SK-N-DZ (cell line): ENCODE measurements around the gene CDKN1A.

Source experiments
- DNase-seq: peaks from one replicate; pipeline ENCODE4 v3.0.0-alpha.2; 2015; ENCODE audit warnings: low spot score

CDKN1A gene

DNA sequence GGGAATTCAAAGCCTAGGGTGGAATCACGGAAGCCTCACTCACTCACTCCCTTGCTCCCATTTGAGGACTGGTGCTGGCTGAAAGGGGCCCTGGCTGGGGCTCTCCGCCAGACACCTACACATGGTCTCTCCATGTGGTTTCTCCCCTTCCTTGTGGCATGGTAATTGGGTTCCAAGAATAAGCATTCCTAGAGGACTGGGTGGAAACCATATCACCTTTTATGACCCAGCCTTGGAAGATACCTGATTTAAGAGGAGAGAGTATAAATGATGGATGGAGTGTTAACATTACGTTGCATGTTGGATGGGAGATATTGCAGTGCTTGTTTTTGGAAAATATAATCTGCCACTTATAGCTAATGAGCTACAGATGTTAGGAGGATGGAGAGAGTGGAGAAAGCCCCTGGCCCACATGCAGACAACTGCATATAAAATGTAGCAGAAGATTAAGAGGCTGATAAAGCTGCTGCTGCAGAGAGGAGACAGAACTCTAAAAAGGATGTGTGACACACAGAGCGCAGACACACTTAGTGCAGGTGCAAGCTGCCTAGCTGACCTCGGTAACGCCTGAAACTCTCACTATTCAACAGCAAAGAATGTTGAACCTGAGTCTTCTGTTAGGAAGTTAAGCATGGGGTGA lies 23.3 kb upstream of the CDKN1A start:
- peak; percentile 89 for DNase-seq

DNA sequence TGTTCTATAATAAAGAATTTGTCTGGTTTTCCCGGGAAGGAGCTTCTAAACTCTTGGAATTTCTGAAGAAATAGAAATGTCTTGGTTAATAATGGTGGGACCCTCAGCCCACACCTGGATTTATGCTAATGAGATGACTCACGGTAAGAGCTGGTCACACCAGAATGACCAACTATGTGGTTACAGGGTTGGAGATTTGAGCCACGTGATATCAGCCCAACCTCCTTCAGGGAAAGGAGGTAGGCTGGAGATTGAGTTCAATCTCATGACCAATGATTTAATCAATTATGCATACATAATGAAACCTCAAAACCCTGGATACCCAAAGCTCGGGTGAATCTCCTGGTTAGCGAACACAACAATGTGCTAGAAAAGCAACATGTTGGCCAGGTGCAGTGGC lies 22.1 kb upstream of the CDKN1A start:
- no peak for DNase-seq

DNA sequence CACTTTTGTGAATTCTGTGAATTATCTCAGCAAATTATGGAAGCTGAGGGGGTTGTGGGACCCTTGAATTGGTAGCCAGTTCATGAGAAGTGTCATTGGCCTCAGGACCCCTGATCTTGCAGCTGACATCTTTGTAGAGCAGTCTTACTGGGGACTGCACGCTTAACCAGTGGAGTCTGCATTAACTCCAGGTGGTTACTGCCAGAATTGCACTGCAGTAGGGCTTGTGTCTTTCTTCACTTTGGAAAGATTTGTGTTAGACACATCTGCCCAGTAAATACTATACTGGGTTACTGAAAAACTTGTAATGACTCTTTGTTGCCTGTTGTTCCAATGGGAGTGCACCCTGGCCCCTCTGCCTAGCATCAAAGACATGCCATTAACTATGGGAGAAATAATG lies 21.2 kb upstream of the CDKN1A start:
- no peak for DNase-seq

DNA sequence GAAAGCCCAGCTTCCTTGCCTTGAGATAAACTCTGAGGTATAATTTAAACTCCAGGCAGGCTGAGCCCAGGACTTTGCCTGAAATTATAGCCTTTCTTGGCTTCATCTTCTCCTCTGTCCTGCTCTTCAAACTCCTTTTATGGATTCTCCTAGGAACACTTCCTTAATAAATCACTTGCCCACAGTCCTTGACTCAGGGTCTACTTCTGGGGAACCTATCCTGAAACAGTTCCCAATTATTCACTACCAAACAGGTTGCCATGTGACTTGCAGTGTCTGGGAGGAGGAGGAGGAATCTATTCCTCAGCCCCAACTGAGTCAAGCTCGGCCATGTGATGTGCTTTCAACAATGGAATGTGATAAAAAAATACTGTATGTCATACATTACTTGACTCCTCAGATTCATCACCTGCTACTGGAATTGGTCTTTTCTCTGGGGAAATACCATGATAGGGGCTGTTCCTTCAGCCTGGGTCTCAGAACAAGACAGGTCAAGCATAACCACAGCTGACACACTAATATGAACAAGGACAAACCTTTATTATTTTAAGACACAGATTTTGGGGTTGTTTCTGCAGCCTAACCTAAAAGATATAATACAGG lies 20.5 kb upstream of the CDKN1A start:
- DNase-seq = no peak

DNA sequence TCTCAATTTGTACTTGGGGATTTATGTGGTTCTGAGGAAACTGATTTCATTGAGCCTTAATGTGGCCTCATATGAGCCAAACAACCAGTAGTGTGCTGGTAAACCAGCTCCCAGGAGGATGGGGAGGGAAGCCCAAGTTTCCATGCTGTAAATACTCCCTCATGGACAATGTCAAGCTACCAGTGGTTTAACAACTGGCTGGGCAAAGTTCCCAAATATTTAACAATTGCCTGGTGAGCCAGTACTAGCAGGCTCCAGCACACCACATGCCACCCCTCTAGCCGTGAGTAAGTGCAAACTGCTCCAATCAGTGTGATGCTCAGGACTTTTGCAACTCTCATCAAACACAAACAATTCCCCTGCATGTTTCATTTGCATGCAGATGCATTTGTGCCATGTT lies 19.2 kb upstream of the CDKN1A start:
- DNase-seq = no peak

DNA sequence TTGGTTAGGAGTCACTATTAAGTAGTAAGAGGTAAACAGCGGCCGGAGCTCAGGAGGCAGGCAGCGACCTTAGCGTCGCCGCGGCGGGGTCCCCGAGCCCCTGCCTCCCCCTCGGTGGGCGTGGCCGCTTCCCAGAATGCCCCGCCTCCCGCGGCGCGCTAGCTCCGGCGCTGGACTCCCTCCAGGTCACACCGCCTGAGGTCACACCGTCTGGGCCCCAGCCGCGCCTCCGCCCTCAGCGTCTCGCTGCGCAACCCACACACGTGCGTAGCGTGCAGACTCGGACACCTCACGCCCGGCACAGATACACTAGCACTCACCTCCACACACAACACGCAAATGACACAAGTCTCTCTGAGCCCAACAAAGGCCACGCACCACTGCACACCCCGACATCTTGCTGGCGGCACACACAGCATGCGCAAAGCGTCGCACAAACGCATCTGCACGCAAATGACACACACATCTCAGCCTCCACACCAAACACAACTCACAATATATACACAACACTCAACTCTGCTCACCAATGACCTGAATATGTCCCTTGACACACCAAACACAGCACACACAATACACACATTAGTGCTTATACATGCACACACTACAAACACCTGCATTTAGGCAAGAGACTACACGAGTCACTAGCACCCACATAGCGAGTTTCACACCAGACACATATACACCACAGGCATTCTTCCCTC lies 17.6 kb upstream of the CDKN1A start:
- no peak for DNase-seq

DNA sequence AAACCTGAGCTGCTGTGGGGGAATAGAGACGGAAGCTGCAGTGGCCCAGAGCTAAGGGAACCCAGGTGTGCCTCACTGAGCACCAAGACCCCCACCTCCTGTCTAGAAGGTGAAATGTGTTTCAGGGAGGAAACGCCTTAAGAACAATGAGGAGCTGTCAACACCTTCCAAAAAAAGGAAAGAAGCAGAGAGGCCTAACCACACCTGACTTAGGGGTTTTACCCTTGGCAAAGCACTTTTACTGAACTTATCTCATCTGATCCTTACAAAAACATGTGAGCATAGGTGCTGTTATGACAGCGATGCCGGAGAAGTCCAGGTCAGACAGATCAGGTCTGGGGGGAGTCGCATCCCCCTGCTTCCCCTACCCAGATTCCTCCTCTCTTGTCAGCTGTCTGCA lies 16.1 kb upstream of the CDKN1A start:
- DNase-seq = no peak

DNA sequence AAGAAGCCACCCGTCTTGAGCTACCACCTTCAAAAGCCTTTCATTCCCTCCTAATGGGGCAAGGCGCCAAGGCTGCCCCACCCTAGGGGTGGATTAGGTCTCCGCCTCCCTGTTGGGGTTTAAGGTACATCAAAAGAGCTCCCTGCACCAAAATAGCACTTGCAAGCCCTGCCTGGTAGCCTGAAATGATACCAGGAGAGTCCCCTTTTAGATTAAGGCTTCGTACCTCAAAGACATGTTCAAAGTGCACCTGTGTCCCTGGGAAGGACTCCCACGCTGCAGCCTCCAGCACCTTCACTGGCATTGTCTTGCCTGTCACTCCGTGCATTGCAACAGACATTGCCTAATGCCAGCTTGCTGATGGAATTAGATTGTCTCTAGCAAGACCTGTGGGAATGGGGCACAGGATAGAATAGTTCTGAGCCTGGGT lies 15.7 kb upstream of the CDKN1A start:
- no peak for DNase-seq

DNA sequence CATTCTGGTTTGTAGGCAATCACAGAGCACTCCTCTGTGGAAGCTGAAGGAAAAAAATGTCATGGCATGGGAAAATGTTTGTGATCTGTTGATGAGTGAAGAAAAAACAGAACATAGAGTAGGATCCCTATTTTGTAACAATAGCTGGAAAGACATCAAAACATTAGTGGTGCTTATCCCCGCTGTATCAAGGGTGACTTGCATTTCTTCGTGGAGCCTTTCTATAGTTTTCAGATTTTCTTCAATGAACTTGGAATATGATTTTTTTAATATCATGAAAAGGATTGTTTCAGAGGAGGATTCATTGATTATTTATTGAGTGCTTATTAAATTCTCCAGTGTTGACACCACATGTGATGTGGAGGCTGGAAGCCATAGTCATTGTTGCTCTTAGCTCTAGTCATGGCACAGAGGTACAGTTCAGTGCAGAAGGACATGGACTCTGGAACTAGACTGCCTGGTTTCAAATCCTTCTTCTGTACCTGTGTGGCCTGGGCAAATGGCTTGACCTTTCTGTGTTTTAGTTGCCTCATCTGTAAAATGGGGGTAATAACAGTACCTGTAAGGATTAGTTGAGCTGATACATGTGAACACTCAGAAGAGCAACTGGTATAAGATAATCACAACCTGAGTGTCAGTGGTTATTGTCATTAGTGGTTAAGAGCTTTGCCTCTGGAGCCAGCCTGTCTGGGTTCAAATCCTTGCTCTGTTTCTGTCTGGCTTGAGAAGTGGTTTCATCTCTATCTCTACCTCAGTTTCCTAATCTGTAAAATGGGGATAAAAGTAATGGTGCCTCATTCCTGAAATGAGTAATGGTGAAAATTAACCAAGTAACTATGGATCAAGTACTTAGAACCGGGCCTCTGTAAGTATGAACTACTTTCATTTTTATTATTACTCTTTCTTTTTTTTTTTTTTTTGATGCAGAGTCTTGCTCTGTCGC lies 14.7 kb upstream of the CDKN1A start:
- DNase-seq = no peak

DNA sequence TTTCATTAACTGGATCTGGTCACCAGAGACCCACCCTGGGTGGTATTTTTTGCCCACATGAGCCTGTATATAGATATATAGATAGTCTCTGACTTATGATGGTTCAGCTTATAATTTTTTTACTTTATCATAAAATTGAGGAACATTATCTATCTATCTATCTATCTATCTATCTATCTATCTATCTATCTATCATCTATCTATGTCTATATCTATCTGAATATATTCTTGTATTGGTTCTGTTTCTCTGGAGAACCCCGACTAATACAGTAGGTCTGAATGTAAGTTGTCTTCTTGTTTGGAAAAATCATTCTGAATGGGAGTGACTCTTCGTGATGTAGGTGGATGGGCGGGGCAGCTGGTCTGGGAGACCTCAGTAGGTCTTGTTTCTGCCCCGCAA lies 13.3 kb upstream of the CDKN1A start:
- no peak for DNase-seq

DNA sequence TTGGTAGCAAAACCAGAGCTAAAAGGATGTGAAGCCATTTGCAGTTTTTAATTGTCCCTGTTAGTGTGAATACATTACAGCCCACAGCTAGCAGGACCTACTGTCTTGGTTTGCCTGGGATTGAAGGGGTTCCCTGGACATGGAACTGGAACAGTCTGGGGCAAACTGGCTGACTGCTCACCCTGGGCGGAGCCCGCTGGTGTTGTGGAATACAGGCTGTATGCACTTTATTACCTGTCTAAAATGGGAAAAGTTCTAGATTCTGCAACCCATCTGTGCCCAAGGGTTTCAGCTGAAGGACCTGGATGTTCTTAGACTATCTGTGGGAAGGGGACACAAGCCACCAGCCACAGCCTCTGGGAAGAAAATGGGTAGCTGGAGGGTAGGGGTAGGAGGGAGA lies 12.2 kb upstream of the CDKN1A start:
- no peak for DNase-seq

DNA sequence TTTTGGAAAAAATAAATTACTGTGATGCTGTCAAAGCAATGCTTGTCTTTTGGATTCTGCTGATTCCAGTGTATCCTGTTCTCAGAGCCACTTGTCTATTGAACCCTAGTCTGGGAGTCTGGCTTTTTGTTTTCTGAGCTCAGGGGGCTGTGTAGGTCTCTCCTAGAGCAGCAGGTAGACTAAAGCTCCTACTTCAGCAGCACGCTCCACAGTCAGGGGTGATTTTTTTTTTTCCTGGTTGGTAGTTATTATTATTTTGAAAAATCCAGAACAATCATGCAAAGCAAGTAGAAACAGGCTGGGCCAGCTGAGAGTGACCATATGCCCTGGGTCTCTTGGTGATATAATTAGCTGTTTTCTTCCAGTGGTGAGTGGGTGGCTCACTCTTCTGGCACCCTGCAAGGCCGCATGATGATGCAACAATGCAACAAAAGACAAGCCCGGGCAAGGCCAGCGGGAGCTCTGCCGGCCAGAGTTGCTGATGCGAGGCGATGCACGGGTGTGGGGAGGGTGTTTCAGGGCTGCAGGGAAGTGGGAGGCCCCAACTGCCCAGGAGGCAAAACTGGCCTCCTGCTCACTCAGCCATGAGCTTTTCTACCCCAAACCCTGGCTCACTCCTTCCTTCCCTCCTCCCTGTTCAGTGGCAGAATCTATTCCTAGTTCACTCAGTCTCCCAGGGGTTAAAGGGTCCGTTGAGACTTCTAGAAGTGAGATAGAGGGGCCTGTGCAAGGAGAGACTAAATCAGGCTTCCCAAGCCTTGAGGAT lies 11.5 kb upstream of the CDKN1A start:
- DNase-seq = peak; percentile 67

DNA sequence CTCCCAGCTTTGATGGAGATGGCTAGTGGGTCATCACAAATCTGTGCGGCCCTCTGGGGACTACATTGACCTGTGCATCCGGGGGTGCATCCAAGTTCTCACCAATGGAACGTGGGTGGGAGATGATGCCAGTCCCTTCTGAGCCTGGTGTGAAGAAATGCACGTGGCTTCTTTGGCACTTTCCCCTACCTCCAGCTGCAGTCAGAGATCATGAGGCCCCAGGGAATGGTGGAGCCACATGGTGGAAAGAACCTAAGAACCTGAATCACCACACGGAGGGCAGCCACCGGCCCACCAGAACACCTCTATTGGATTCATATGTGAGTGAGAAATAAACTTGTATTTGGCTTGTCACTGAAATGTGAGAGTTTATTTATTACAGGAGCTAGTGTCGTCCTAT lies 9.9 kb upstream of the CDKN1A start:
- no peak for DNase-seq

DNA sequence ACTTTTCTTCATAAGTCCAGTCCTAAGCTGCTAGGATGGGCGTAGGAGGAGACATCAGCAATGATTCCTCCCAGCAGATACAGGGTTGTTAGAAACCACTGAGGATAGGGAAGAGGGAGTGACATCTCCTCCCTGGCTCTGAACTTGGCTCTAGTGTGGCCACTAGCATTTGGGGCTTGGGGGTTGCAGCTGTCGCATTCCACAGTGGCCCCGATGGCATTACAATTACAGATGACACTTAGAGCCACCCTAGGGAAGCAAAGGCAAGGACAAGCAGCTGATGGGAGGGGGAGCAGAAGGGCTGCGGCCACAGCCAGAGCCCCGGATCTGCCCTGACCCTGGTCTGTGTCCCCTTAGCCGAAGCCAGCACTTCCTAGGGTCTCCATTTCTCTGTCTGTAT lies 9.5 kb upstream of the CDKN1A start:
- no peak for DNase-seq

DNA sequence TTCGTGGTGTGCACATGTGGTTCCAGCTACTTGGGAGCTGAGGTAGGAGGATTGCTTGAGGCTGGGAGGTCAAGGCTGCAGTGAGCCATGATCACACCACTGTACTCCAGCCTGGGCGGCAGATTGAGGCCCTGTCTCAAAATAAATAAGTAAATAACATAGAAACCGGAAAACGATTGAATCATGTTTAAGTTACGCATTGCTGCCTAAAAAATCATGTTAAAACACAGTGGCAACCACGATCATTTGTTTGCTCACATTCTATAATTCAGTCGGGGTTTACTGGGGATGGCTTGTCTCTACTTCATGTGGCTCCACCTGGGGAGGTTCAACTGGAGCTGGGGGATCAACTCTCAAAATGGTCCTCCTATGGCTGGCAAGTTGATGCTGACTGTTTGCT lies 8.2 kb upstream of the CDKN1A start:
- DNase-seq = no peak

DNA sequence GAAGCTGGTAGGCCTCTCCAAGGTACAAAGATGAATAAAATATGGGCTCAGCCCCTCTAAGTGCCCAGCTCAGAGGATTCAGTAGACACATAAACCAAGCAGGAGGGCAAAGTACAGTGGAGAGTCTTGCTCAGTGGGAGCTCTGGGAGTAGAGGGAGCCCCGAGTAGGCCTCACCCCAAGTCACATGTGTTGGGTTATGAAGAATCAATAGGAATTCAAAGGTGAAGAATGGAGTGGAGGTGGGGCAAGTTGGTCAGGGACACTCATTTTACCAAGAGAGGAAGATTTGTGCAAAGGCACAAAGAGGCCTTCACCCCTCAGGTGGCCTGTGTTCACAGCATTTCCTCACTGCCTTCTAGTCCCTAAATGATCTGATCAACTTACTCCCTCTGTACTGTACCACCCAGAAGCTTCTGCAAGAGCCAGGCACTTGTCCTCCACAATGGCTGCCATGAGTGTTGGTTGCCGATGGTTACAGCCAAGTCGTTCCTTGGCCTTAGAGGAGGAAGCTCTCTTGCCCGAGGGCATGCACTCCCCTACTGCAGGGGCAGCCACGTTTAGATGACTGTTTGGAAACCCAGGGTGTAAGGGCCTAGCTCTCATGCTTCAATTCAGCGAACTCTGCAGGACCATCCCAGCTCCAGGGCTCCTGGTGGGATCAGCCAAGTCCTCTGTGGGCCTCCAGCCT lies 6.7 kb upstream of the CDKN1A start:
- DNase-seq = no peak

DNA sequence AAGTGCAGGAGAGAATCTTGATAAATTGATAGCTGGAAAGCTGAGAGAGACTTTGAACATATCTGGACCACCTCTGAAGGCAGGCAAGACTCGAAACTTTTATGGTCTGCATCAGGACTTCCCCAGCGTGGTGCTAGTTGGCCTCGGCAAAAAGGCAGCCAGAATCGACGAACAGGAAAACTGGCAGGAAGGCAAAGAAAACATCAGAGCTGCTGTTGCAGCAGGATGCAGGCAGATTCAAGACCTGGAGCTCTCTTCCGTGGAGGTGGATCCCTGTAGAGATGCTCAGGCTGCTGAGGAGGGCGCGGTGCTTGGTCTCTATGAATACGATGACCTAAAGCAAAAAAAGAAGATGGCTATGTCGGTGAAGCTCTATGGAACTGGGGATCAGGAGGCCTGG lies 4.6 kb upstream of the CDKN1A start:
- DNase-seq = no peak

DNA sequence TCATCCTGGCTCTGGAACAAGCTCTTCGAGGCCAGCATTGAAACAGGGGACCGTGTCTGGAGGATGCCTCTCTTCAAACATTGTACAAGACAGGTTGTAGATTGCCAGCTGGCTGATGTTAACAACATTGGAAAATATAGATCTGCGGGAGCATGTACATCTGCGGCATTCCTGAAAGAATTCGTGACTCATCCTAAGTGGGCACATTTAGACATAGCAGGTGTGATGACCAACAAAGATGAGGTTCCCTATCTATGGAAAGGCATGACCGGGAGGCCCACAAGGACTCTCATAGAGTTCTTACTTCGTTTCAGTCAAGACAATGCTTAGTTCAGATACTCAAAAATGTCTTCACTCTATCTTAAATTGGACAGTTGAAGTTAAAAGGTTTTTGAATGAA lies 3.6 kb upstream of the CDKN1A start:
- DNase-seq = no peak

DNA sequence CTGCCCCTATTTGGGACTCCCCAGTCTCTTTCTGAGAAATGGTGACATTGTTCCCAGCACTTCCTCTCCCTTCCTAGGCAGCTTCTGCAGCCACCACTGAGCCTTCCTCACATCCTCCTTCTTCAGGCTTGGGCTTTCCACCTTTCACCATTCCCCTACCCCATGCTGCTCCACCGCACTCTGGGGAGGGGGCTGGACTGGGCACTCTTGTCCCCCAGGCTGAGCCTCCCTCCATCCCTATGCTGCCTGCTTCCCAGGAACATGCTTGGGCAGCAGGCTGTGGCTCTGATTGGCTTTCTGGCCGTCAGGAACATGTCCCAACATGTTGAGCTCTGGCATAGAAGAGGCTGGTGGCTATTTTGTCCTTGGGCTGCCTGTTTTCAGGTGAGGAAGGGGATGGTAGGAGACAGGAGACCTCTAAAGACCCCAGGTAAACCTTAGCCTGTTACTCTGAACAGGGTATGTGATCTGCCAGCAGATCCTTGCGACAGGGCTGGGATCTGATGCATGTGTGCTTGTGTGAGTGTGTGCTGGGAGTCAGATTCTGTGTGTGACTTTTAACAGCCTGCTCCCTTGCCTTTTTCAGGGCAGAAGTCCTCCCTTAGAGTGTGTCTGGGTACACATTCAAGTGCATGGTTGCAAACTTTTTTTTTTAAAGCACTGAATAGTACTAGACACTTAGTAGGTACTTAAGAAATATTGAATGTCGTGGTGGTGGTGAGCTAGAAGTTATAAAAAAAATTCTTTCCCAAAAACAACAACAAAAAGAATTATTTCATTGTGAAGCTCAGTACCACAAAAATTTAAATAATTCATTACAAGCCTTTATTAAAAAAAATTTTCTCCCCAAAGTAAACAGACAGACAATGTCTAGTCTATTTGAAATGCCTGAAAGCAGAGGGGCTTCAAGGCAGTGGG lies 2.1 kb upstream of the CDKN1A start:
- no peak for DNase-seq
